H9 (cell line): Measurements from ENCODE around the gene ATCAY. TPM values are rescaled to one million over a fixed set of nuclear protein-coding genes. Genes with fewer than 3 reads are reported as not detected.
"Not testable (repeated sequence)": the region's sequence is repeated elsewhere in the genome, so short reads cannot be mapped to it uniquely, and the experiment has no call there.

Experiments
- DNase-seq: peaks from one replicate; pipeline ENCODE4 v3.0.0-alpha.2; 2017
- H2AFZ ChIP-seq: one replicate; pipeline ENCODE4 v1.6.1; 2013; ENCODE audit warnings: mild to moderate bottlenecking, low read length, control low read depth, moderate library complexity
- H2AK5ac ChIP-seq: 2 replicates; pipeline ENCODE4 v1.6.1; 2013; ENCODE audit warnings: low read length, control low read depth, mixed read lengths; ENCODE audit not compliant: insufficient read length
- H2BK120ac ChIP-seq: one replicate; pipeline ENCODE4 v1.6.1; 2013; ENCODE audit warnings: low read depth, mild to moderate bottlenecking, low read length, control low read depth, inconsistent platforms; ENCODE audit not compliant: poor library complexity, severe bottlenecking
- H2BK12ac ChIP-seq: 2 replicates; pipeline ENCODE4 v1.6.1; 2013; ENCODE audit warnings: low read length, control low read depth, mixed read lengths, low read depth; ENCODE audit not compliant: insufficient read length
- H2BK15ac ChIP-seq: 2 replicates; pipeline ENCODE4 v1.6.1; 2013; ENCODE audit warnings: low read depth, low read length, control low read depth
- H2BK20ac ChIP-seq: one replicate; pipeline ENCODE4 v1.6.1; 2013; ENCODE audit warnings: low read depth, mild to moderate bottlenecking, low read length, control low read depth, inconsistent platforms; ENCODE audit not compliant: poor library complexity, severe bottlenecking
- H2BK5ac ChIP-seq: 2 replicates; pipeline ENCODE4 v1.6.1; 2013; ENCODE audit warnings: low read length, control low read depth, mixed read lengths; ENCODE audit not compliant: insufficient read length
- H3K14ac ChIP-seq: 2 replicates; pipeline ENCODE4 v1.6.1; 2013; ENCODE audit warnings: low read length, control low read depth; ENCODE audit not compliant: insufficient read depth
- H3K18ac ChIP-seq: 2 replicates; pipeline ENCODE4 v1.6.1; 2013; ENCODE audit warnings: low read depth, mild to moderate bottlenecking, mixed read lengths, low read length, control low read depth; ENCODE audit not compliant: insufficient read length
- H3K23ac ChIP-seq: 2 replicates; pipeline ENCODE4 v1.6.1; 2013; ENCODE audit warnings: low read length, control low read depth, mixed read lengths, low read depth; ENCODE audit not compliant: insufficient read length
- H3K23me2 ChIP-seq: 2 replicates; pipeline ENCODE4 v1.6.1; 2013; ENCODE audit warnings: low read depth, mild to moderate bottlenecking, mixed read lengths, low read length, control low read depth; ENCODE audit not compliant: insufficient read length, poor library complexity, severe bottlenecking
- H3K27ac ChIP-seq: 2 replicates; pipeline ENCODE4 v1.5.1; 2013; ENCODE audit warnings: low read length, control low read depth, mixed read lengths, low read depth; ENCODE audit not compliant: insufficient read length
- H3K27me3 ChIP-seq: 2 replicates; pipeline ENCODE4 v1.6.1; 2013; ENCODE audit warnings: low read length, control low read depth, inconsistent platforms; ENCODE audit not compliant: insufficient read depth
- H3K4ac ChIP-seq: 2 replicates; pipeline ENCODE4 v1.6.1; 2013; ENCODE audit warnings: low read depth, mild to moderate bottlenecking, control low read depth, inconsistent platforms, low read length, moderate library complexity
- H3K4me1 ChIP-seq: 2 replicates; pipeline ENCODE4 v1.6.1; 2013; ENCODE audit warnings: low read length, control low read depth, inconsistent platforms; ENCODE audit not compliant: insufficient read depth
- H3K4me2 ChIP-seq: 2 replicates; pipeline ENCODE4 v1.6.1; 2013; ENCODE audit warnings: low read length, control low read depth, mixed read lengths; ENCODE audit not compliant: insufficient read length, insufficient read depth
- H3K56ac ChIP-seq: 2 replicates; pipeline ENCODE4 v1.6.1; 2013; ENCODE audit warnings: low read depth, mild to moderate bottlenecking, mixed read lengths, low read length, control low read depth; ENCODE audit not compliant: insufficient read length
- H3K79me1 ChIP-seq: 2 replicates; pipeline ENCODE4 v1.6.1; 2013; ENCODE audit warnings: low read depth, mild to moderate bottlenecking, moderate library complexity, low read length, control low read depth, inconsistent platforms; ENCODE audit not compliant: insufficient read depth, poor library complexity, severe bottlenecking
- H3K79me2 ChIP-seq: 2 replicates; pipeline ENCODE4 v1.6.1; 2013; ENCODE audit warnings: low read length, control low read depth, inconsistent platforms; ENCODE audit not compliant: insufficient read depth
- H3K9ac ChIP-seq: 2 replicates; pipeline ENCODE4 v1.6.1; 2013; ENCODE audit warnings: low read length, control low read depth, mixed read lengths; ENCODE audit not compliant: insufficient read length; ENCODE audit errors: extremely low read depth
- H3K9me3 ChIP-seq: one replicate; pipeline ENCODE4 v1.6.1; 2013; ENCODE audit warnings: low read depth, low read length, inconsistent platforms; ENCODE audit not compliant: control insufficient read depth
- H3T11ph ChIP-seq: one replicate; pipeline ENCODE4 v1.6.1; 2013; ENCODE audit warnings: mild to moderate bottlenecking, low read length, control low read depth, inconsistent platforms
- H4K20me1 ChIP-seq: one replicate; pipeline ENCODE4 v1.6.1; 2013; ENCODE audit not compliant: control insufficient read depth, insufficient read length, insufficient read depth
- H4K5ac ChIP-seq: 2 replicates; pipeline ENCODE4 v1.6.1; 2013; ENCODE audit warnings: low read depth, mild to moderate bottlenecking, mixed read lengths, low read length, control low read depth; ENCODE audit not compliant: insufficient read length
- H4K8ac ChIP-seq: replicated peaks from 2 replicates; pipeline ENCODE4 v1.6.1; 2013; ENCODE audit warnings: low read length, control low read depth, mixed read lengths, low read depth; ENCODE audit not compliant: insufficient read length
- H4K91ac ChIP-seq: 2 replicates; pipeline ENCODE4 v1.6.1; 2013; ENCODE audit warnings: low read depth, mild to moderate bottlenecking, moderate library complexity, mixed read lengths, low read length, control low read depth; ENCODE audit not compliant: insufficient read length
- H3K27ac Mint-ChIP-seq, 3 experiments: 2 replicates in 2 of 3; 3 replicates in 1 of 3; pipeline ENCODE4 v1.8.0; 2020 to 2021; ENCODE audit warnings: mixed read lengths in 3 of 3, mild to moderate bottlenecking in 1 of 3, moderate library complexity in 1 of 3
- H3K27me3 Mint-ChIP-seq: 2 replicates; pipeline ENCODE4 v1.8.0; 2021; ENCODE audit warnings: low read depth, mild to moderate bottlenecking, moderate library complexity, mixed read lengths
- H3K36me3 Mint-ChIP-seq, 3 experiments: 2 replicates in 2 of 3; 3 replicates in 1 of 3; pipeline ENCODE4 v1.8.0; 2020 to 2021; ENCODE audit warnings: low read depth in 3 of 3, mixed read lengths in 3 of 3; ENCODE audit not compliant: insufficient read depth in 1 of 3
- H3K4me1 Mint-ChIP-seq, 2 experiments: 2 replicates each; pipeline ENCODE4 v1.8.0; 2020; ENCODE audit warnings: mixed read lengths in 2 of 2
- H3K4me3 Mint-ChIP-seq, 2 experiments: 2 replicates in 1 of 2; 3 replicates in 1 of 2; pipeline ENCODE4 v1.8.0; 2020 to 2021; ENCODE audit warnings: mild to moderate bottlenecking in 2 of 2, mixed read lengths in 2 of 2, moderate library complexity in 1 of 2
- H3K9me3 Mint-ChIP-seq, 2 experiments: 2 replicates in 1 of 2; 3 replicates in 1 of 2; pipeline ENCODE4 v1.8.0; 2020; ENCODE audit warnings: mild to moderate bottlenecking in 2 of 2, mixed read lengths in 2 of 2, moderate library complexity in 1 of 2
- CTCF ChIP-seq: fragments of 200-600 bp; sonication (generic); conservative IDR thresholded peaks from 3 replicates; pipeline ENCODE4 v1.8.0; 2021; ENCODE audit warnings: antibody characterized with exemption, mild to moderate bottlenecking
- WGBS: extraction: QIAGEN DNeasy Blood & Tissue Kit; methylation state at CpG from one replicate; pipeline ENCODE4 v1.1.7; 2013; ENCODE audit warnings: missing lambda C conversion rate, low lambda C conversion rate, mixed read lengths; ENCODE audit not compliant: insufficient read length; ENCODE audit errors: extremely low coverage; 5-methylcytosine and 5-hydroxymethylcytosine counted together
- total RNA-seq: library from RNA; stranded (reverse); gene quantifications from 2 replicates; pipeline ENCODE4 v1.2.1, GENCODE V29; 2021

ATCAY gene
- total RNA-seq, 1 experiment from 2014 or later = 12.2 TPM

GRCh38 chr19:3945838-3946237 is 65.4 kb downstream of the ATCAY start:
- Histone ChIP-seq H3K4me1 (no peaks in the 10 kb centered on the region), H4K91ac (no peak overlapping the region), H3K23ac (no peak overlapping the region), H3K14ac (no peak overlapping the region), H3K27ac (no peak overlapping the region), H3K4me2 (no peak overlapping the region), H3K9ac (no peak overlapping the region), H3K27me3 (no peaks in the 10 kb centered on the region), H3K79me1 (no peaks in the 10 kb centered on the region), H2BK5ac (no peak overlapping the region), H3K9me3 (no peaks in the 10 kb centered on the region), H2BK20ac (no peak overlapping the region), H2AFZ (no peak overlapping the region), H3K56ac (no peak overlapping the region), H2BK120ac (no peak overlapping the region), H4K20me1 (no peaks in the 10 kb centered on the region), H3K79me2 (no peaks in the 10 kb centered on the region), H3K23me2 (no peaks in the 10 kb centered on the region), H2BK15ac (no peak overlapping the region), H4K8ac (no peak overlapping the region), H3K18ac (no peak overlapping the region), H2AK5ac (no peak overlapping the region), H2BK12ac (no peak overlapping the region), H4K5ac (no peak overlapping the region), H3K4ac (no peak overlapping the region), H3T11ph (no peak overlapping the region)
- Mint-ChIP-seq H3K4me3 (no peak overlapping the region), H3K27me3 (no peaks in the 10 kb centered on the region; the same call in 1 of the 2 replicates), H3K36me3 (peaks cover 4 to 29% (median 24%) of the 10 kb centered on the region in 3 experiments; a peak in 6 of 7 replicates), H3K9me3 (no peaks in the 10 kb centered on the region; a peak in 1 of 5 replicates), H3K27ac (no peak overlapping the region), H3K4me1 (peaks cover 0 to 1% of the 10 kb centered on the region in 2 experiments; a peak in 3 of 4 replicates)
- no CpG with 5 or more reads among the region's 2 CpGs for WGBS
- no peak for DNase-seq
- no peak for TF ChIP-seq CTCF

GRCh38 chr19:3947316-3947933 is 66.9 kb downstream of the ATCAY start:
- H3K4me1 Mint-ChIP-seq = peaks cover 3 to 11% of the 10 kb centered on the region in 2 experiments; a peak in 3 of 4 replicates
- not testable (repeated sequence) for H3K56ac ChIP-seq, H4K91ac ChIP-seq, H3K4me2 ChIP-seq, H3K23ac ChIP-seq, H2AK5ac ChIP-seq, H3K79me2 ChIP-seq, H3K23me2 ChIP-seq, H4K20me1 ChIP-seq, H3K4me1 ChIP-seq, H3K4ac ChIP-seq, H3K27ac Mint-ChIP-seq, H2BK120ac ChIP-seq, H3K9ac ChIP-seq, H3K14ac ChIP-seq, H3K18ac ChIP-seq, H2BK12ac ChIP-seq, H3K9me3 ChIP-seq, H4K8ac ChIP-seq, H3K27ac ChIP-seq, H2BK5ac ChIP-seq, H3K79me1 ChIP-seq, DNase-seq, H4K5ac ChIP-seq, H2BK15ac ChIP-seq, H3K27me3 ChIP-seq, H3K9me3 Mint-ChIP-seq, H2AFZ ChIP-seq, H3T11ph ChIP-seq, H3K27me3 Mint-ChIP-seq, H3K4me3 Mint-ChIP-seq, H2BK20ac ChIP-seq
- peaks cover 4 to 17% (median 11%) of the 10 kb centered on the region in 3 experiments; a peak in 6 of 7 replicates for H3K36me3 Mint-ChIP-seq
- WGBS = no CpG with 5 or more reads among the region's 15 CpGs
